ENCODE data around the gene CEPT1.

DNA sequence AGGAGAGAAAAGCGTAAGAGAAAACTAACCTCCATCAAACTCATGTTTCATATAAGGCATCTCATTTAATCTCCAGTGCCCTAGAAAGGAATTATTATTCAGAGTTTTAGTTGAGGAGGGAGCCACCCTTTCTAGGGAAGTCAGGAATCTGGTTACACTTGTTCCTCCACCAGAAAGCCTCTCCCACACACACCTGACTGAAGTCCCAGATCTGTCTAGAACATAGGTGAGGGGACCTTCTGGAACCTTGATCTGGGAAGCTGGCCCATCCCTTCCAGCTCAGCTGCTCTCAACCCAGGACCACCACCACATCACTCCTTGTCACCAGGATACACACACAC, 62.3 kb downstream of the CEPT1 start:
- TF ChIP-seq, protein P1, sequence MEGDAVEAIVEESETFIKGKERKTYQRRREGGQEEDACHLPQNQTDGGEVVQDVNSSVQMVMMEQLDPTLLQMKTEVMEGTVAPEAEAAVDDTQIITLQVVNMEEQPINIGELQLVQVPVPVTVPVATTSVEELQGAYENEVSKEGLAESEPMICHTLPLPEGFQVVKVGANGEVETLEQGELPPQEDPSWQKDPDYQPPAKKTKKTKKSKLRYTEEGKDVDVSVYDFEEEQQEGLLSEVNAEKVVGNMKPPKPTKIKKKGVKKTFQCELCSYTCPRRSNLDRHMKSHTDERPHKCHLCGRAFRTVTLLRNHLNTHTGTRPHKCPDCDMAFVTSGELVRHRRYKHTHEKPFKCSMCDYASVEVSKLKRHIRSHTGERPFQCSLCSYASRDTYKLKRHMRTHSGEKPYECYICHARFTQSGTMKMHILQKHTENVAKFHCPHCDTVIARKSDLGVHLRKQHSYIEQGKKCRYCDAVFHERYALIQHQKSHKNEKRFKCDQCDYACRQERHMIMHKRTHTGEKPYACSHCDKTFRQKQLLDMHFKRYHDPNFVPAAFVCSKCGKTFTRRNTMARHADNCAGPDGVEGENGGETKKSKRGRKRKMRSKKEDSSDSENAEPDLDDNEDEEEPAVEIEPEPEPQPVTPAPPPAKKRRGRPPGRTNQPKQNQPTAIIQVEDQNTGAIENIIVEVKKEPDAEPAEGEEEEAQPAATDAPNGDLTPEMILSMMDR (conservative IDR thresholded peaks at IDR 0.05; ENCODE audit: low read depth, low read length) = no peak
- no peak for TF ChIP-seq EZH2 (IDR thresholded peaks at IDR 0.05; ENCODE audit: borderline replicate concordance, low read depth, low read length, poor library complexity, severe bottlenecking)
